Gastroesophageal sphincter (tissue), 3 donors: ENCODE data around the gene RFX2.

ENCODE experiments used
- CTCF ChIP-seq, 4 experiments: fragments of 200-600 bp in 2 of 4; fragments of 450-650 bp in 2 of 4; sonication (generic) in 1 of 4; IDR thresholded peaks; one replicate each; pipeline ENCODE4 v1.5.1; 2017 to 2019; ENCODE audit warnings: antibody characterized with exemption in 4 of 4, mild to moderate bottlenecking in 2 of 4, moderate library complexity in 2 of 4
- POLR2A ChIP-seq, 2 donors: fragments of 450-650 bp; IDR thresholded peaks; one replicate each; pipeline ENCODE4 v1.6.1; 2017; ENCODE audit warnings: antibody characterized with exemption in 2 of 2, mild to moderate bottlenecking in 2 of 2, moderate library complexity in 1 of 2

GRCh38 chr19:6113616-6114188 lies 3.4 kb upstream of the RFX2 start:
- TF ChIP-seq POLR2A (IDR thresholded peaks at IDR 0.05) (no peak), CTCF (IDR thresholded peaks at IDR 0.05) (no peak)
